ENCODE results near the gene INHA.

Gene INHA

DNA sequence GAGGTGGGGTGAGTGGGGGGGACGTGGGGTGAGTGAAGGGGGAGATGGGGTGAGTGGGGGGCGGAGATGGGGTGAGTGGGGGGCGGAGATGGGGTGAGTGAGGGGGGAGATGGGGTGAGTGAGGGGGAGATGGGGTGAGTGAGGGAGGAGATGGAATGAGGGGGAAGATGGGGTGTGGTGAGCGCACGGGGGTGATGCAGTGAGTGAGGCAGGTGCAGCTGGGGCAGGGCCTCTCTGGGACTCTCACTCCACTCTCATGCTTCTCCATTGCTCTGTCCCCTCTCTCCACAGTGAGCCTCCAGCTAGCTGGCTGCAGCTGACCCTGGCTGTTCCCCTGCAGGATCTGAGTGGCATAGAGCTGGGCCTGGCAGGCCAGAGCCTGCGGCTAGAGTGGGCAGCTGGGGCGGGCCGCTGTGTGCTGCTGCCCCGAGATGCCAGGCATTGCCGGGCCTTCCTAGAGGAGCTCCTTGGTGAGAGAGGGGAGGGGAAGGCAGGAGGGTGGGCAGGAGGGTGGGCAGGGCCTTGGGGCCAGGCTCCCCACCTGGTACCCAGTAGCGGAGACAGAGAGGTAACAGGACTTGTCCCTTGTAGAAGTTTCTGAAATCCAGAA is 41.5 kb downstream of the INHA start:
- no peak for DNase-seq

DNA sequence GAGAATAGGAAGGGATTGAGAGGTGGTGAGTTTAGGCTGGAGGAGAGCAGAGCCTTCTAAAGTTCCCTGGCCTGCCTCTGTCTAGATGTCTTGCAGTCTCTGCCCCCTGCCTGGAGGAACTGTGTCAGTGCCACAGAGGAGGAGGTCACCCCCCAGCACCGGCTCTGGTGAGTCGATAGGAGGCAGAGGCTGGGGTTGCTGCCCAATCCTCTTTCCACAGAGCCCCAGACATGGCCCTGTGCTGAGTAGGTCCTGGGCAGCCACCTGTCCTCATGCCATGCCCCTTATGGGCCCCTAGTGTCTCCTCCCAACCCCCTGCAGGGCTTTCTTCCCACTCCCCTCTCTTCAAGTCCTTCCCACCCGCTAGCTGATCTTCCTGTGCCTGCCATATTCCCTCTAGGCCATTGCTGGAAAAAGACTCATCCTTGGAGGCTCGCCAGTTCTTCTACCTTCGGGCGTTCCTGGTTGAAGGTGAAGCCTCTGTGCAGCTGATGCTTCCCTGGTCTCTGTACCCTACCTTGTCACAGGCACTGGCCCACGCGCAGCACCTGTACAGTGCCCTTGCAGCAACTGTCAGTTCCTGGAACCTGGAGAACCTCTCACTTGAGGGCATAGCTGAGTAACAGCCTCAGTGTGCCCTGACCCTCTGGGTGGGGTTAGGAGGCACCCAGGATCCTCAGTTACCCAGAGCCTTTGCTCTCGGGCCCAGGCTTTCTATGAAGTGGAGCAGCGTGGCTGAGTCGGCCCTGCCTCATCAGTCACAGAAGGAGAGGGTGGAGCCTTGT is 42.2 kb downstream of the INHA start:
- DNase-seq = no peak

DNA sequence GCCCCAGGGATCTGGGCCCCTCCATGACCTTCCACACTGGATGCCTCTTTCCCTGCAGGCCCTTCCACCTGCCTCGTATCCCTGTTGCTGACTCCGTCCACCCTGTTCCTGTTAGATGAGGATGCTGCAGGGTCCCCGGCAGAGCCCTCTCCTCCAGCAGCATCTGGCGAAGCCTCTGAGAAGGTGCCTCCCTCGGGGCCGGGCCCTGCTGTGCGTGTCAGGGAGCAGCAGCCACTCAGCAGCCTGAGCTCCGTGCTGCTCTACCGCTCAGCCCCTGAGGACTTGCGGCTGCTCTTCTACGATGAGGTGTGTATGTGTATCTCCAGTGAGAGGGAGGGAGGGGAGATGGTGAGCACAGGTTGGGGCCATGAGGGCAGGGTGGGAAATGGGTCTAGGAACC is 42.9 kb downstream of the INHA start:
- no peak for DNase-seq

DNA sequence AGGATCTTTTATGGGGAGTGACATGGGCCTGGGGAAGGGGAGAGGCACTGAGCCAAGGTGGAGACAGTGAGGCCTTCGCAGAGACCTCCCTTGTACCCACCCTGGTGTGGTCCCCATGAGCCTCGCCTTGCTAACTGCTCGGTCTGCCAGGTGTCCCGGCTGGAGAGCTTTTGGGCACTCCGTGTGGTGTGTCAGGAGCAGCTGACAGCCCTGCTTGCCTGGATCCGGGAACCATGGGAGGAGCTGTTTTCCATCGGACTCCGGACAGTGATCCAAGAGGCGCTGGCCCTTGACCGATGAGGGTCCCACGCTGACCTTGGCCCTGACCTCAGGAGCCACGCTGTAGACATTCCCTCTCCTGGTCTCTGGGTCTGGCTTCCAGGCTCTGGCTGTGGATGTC is 43.8 kb downstream of the INHA start:
- DNase-seq = no peak

DNA sequence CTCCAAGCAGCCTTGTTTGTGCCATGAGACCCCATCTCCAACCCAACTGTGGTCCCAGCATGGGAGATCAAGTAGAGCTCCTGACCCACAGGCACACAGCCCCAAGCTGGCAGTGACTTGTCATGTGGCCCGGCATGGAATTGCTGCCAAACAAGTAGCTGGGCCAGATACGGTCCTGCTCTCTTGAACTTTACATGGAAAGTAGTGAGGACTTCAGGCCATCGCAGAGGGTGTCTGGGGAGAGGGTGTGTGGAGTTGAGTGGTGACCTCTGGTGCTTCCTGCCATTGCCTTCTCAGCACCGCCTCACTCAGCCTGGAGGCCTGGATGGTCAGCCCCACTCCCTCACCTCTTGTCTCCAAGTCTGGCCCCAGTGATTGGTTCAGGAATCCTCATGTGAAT is 44.4 kb downstream of the INHA start:
- DNase-seq = no peak

DNA sequence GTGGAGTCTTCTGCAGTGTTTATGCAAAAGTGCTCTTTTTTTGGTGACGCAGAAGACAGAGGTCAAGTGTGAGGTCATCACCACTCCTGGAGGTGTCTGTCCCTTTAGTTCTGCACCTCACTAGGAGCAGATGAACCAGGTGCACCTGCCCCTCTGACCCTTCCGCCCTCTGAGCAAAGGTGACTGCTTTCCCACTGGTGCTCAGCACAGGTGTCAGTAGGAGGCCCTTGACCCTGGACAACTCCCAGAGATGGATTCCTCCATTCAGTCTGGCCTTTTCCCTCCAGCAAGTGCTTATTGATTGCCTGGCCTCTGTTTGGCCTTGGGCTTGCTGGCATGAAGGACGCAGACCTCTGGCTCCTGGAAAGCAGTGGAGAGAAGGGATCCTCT is 46.6 kb downstream of the INHA start:
- no peak for DNase-seq

DNA sequence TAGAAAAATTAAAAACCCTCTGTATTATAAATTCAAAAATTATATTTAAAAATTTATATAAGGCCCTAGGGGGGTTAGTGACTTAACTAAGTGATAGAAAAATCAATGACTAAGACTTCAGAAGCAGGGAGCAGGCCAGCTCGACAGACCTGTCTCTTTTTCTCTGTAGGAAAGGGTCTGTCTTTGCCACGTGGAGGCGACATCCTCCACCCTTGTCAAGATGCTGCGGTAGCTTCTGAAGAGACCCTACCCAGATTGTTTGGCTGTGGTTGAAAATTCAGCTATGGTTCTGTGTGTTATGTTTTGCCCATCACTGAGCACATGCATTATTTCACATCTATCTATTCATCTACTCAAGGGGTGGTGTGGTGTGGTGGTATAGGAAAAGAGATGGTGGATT is 47.1 kb downstream of the INHA start:
- DNase-seq = no peak

DNA sequence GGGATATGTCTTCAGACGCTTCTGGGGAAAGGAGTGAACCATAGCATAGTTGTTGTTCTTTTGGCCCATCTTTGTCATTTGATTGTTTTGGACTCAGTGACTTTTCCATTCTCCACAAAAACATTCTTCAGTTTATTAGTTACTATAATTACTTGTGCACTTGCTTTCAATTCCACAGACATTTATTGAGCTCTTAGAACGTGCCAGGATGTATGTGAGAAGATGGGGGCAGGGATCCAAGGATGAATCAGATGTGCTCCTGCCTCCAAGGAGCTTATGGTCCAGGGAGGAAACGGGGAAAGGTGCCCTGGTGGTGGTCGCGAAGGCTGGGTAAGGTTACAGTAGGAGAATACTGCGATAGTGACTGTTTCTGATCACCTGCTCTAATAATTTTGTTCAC is 48.4 kb downstream of the INHA start:
- DNase-seq = no peak

DNA sequence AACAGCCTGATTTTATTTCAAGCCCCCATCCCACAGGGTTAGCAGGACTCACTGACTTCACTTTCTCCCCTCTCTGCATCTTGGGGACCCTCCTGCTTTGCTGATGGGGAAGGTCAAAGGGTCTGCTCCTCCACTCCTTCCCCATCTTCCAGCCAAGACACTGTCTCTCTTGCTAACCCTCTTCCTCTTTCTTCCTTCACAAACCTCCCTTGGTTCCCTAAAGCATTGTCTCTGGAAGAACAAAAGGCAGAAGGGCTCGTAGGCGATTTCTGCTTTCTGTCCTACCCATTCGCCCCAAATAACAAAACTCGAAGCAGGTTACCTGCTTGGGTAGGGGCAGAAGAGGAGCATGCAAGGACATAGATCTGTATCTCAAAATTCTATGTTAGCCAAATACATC is 49.8 kb downstream of the INHA start:
- no peak for DNase-seq

DNA sequence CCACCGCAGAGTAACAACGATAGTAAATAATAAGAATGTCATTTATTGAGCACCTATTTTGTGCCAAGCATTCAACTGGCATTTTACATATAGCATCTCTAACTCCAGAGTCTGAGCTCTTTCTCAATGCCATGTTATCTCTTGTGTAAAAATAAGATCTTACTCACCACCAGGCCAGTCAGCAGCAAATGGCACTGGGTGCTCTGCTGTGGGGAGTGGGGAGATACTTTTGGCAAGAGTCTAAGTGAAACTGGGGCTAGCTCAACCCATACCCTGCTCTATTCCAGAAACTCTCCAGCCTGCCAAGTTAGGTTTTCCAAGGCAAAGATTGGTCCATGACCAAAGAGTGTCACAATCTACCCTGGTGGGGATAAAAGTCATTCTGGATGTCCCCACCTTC is 50.4 kb downstream of the INHA start:
- DNase-seq = no peak

DNA sequence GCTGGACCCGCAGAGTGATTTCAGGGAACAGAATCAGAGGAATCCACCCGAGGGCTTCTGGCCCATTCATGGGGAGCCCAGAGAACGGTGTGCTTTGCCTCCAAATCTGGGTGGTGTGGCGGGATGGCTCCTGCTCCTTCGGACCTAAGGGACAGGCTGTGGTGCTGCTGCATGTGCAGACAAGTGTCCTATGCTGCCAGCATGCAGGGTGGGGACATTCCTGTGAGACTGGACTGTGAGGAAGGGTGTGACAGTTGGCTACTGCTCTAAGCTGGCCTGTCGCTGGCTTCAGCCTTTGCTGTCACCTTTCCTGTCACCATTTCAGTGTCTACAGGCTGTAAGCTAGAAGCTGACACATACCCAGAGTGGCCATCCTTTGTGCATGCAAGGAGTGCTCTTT is 52.5 kb downstream of the INHA start:
- no peak for DNase-seq

DNA sequence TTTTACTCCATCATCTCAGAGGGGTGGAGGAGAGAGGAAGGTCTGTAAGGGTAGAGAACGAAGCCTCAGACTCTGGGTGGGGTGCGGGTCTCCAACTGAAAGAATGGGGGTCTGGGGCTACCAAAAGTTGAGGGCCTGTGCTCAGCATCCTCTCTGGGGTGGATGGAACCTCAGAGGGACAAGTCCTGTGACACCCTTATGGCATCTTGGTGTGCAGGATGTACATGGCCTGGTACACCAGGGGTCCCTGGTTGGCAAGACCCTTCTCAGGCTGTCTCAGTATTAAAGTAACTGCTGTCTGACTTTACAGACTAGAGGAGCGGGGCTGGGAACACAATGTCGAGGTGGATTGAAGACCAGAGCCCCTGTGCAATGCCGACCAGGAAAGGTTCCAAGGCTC is 53.1 kb downstream of the INHA start:
- DNase-seq = no peak

Measured in retina (tissue), 1 donor.